H9 (cell line): ENCODE data around the gene PTPRN2. TPM values are rescaled to one million over a fixed set of nuclear protein-coding genes. Genes with fewer than 3 reads are reported as not detected.

Source experiments
- DNase-seq: peaks from one replicate; pipeline ENCODE4 v3.0.0-alpha.2; 2017
- H2AFZ ChIP-seq: one replicate; pipeline ENCODE4 v1.6.1; 2013; ENCODE audit warnings: mild to moderate bottlenecking, low read length, control low read depth, moderate library complexity
- H2AK5ac ChIP-seq: 2 replicates; pipeline ENCODE4 v1.6.1; 2013; ENCODE audit warnings: low read length, control low read depth, mixed read lengths; ENCODE audit not compliant: insufficient read length
- H2BK120ac ChIP-seq: one replicate; pipeline ENCODE4 v1.6.1; 2013; ENCODE audit warnings: low read depth, mild to moderate bottlenecking, low read length, control low read depth, inconsistent platforms; ENCODE audit not compliant: poor library complexity, severe bottlenecking
- H2BK12ac ChIP-seq: 2 replicates; pipeline ENCODE4 v1.6.1; 2013; ENCODE audit warnings: low read length, control low read depth, mixed read lengths, low read depth; ENCODE audit not compliant: insufficient read length
- H2BK15ac ChIP-seq: 2 replicates; pipeline ENCODE4 v1.6.1; 2013; ENCODE audit warnings: low read depth, low read length, control low read depth
- H2BK20ac ChIP-seq: one replicate; pipeline ENCODE4 v1.6.1; 2013; ENCODE audit warnings: low read depth, mild to moderate bottlenecking, low read length, control low read depth, inconsistent platforms; ENCODE audit not compliant: poor library complexity, severe bottlenecking
- H2BK5ac ChIP-seq: 2 replicates; pipeline ENCODE4 v1.6.1; 2013; ENCODE audit warnings: low read length, control low read depth, mixed read lengths; ENCODE audit not compliant: insufficient read length
- H3K14ac ChIP-seq: 2 replicates; pipeline ENCODE4 v1.6.1; 2013; ENCODE audit warnings: low read length, control low read depth; ENCODE audit not compliant: insufficient read depth
- H3K18ac ChIP-seq: 2 replicates; pipeline ENCODE4 v1.6.1; 2013; ENCODE audit warnings: low read depth, mild to moderate bottlenecking, mixed read lengths, low read length, control low read depth; ENCODE audit not compliant: insufficient read length
- H3K23ac ChIP-seq: 2 replicates; pipeline ENCODE4 v1.6.1; 2013; ENCODE audit warnings: low read length, control low read depth, mixed read lengths, low read depth; ENCODE audit not compliant: insufficient read length
- H3K23me2 ChIP-seq: 2 replicates; pipeline ENCODE4 v1.6.1; 2013; ENCODE audit warnings: low read depth, mild to moderate bottlenecking, mixed read lengths, low read length, control low read depth; ENCODE audit not compliant: insufficient read length, poor library complexity, severe bottlenecking
- H3K27ac ChIP-seq: 2 replicates; pipeline ENCODE4 v1.5.1; 2013; ENCODE audit warnings: low read length, control low read depth, mixed read lengths, low read depth; ENCODE audit not compliant: insufficient read length
- H3K27me3 ChIP-seq: 2 replicates; pipeline ENCODE4 v1.6.1; 2013; ENCODE audit warnings: low read length, control low read depth, inconsistent platforms; ENCODE audit not compliant: insufficient read depth
- H3K4ac ChIP-seq: 2 replicates; pipeline ENCODE4 v1.6.1; 2013; ENCODE audit warnings: low read depth, mild to moderate bottlenecking, control low read depth, inconsistent platforms, low read length, moderate library complexity
- H3K4me1 ChIP-seq: 2 replicates; pipeline ENCODE4 v1.6.1; 2013; ENCODE audit warnings: low read length, control low read depth, inconsistent platforms; ENCODE audit not compliant: insufficient read depth
- H3K4me2 ChIP-seq: 2 replicates; pipeline ENCODE4 v1.6.1; 2013; ENCODE audit warnings: low read length, control low read depth, mixed read lengths; ENCODE audit not compliant: insufficient read length, insufficient read depth
- H3K56ac ChIP-seq: 2 replicates; pipeline ENCODE4 v1.6.1; 2013; ENCODE audit warnings: low read depth, mild to moderate bottlenecking, mixed read lengths, low read length, control low read depth; ENCODE audit not compliant: insufficient read length
- H3K79me1 ChIP-seq: 2 replicates; pipeline ENCODE4 v1.6.1; 2013; ENCODE audit warnings: low read depth, mild to moderate bottlenecking, moderate library complexity, low read length, control low read depth, inconsistent platforms; ENCODE audit not compliant: insufficient read depth, poor library complexity, severe bottlenecking
- H3K79me2 ChIP-seq: 2 replicates; pipeline ENCODE4 v1.6.1; 2013; ENCODE audit warnings: low read length, control low read depth, inconsistent platforms; ENCODE audit not compliant: insufficient read depth
- H3K9ac ChIP-seq: 2 replicates; pipeline ENCODE4 v1.6.1; 2013; ENCODE audit warnings: low read length, control low read depth, mixed read lengths; ENCODE audit not compliant: insufficient read length; ENCODE audit errors: extremely low read depth
- H3K9me3 ChIP-seq: one replicate; pipeline ENCODE4 v1.6.1; 2013; ENCODE audit warnings: low read depth, low read length, inconsistent platforms; ENCODE audit not compliant: control insufficient read depth
- H3T11ph ChIP-seq: one replicate; pipeline ENCODE4 v1.6.1; 2013; ENCODE audit warnings: mild to moderate bottlenecking, low read length, control low read depth, inconsistent platforms
- H4K20me1 ChIP-seq: one replicate; pipeline ENCODE4 v1.6.1; 2013; ENCODE audit not compliant: control insufficient read depth, insufficient read length, insufficient read depth
- H4K5ac ChIP-seq: 2 replicates; pipeline ENCODE4 v1.6.1; 2013; ENCODE audit warnings: low read depth, mild to moderate bottlenecking, mixed read lengths, low read length, control low read depth; ENCODE audit not compliant: insufficient read length
- H4K8ac ChIP-seq: replicated peaks from 2 replicates; pipeline ENCODE4 v1.6.1; 2013; ENCODE audit warnings: low read length, control low read depth, mixed read lengths, low read depth; ENCODE audit not compliant: insufficient read length
- H4K91ac ChIP-seq: 2 replicates; pipeline ENCODE4 v1.6.1; 2013; ENCODE audit warnings: low read depth, mild to moderate bottlenecking, moderate library complexity, mixed read lengths, low read length, control low read depth; ENCODE audit not compliant: insufficient read length
- H3K27ac Mint-ChIP-seq, 3 experiments: 2 replicates in 2 of 3; 3 replicates in 1 of 3; pipeline ENCODE4 v1.8.0; 2020 to 2021; ENCODE audit warnings: mixed read lengths in 3 of 3, mild to moderate bottlenecking in 1 of 3, moderate library complexity in 1 of 3
- H3K27me3 Mint-ChIP-seq: 2 replicates; pipeline ENCODE4 v1.8.0; 2021; ENCODE audit warnings: low read depth, mild to moderate bottlenecking, moderate library complexity, mixed read lengths
- H3K36me3 Mint-ChIP-seq, 3 experiments: 2 replicates in 2 of 3; 3 replicates in 1 of 3; pipeline ENCODE4 v1.8.0; 2020 to 2021; ENCODE audit warnings: low read depth in 3 of 3, mixed read lengths in 3 of 3; ENCODE audit not compliant: insufficient read depth in 1 of 3
- H3K4me1 Mint-ChIP-seq, 2 experiments: 2 replicates each; pipeline ENCODE4 v1.8.0; 2020; ENCODE audit warnings: mixed read lengths in 2 of 2
- H3K4me3 Mint-ChIP-seq, 2 experiments: 2 replicates in 1 of 2; 3 replicates in 1 of 2; pipeline ENCODE4 v1.8.0; 2020 to 2021; ENCODE audit warnings: mild to moderate bottlenecking in 2 of 2, mixed read lengths in 2 of 2, moderate library complexity in 1 of 2
- H3K9me3 Mint-ChIP-seq, 2 experiments: 2 replicates in 1 of 2; 3 replicates in 1 of 2; pipeline ENCODE4 v1.8.0; 2020; ENCODE audit warnings: mild to moderate bottlenecking in 2 of 2, mixed read lengths in 2 of 2, moderate library complexity in 1 of 2
- CTCF ChIP-seq: fragments of 200-600 bp; sonication (generic); conservative IDR thresholded peaks from 3 replicates; pipeline ENCODE4 v1.8.0; 2021; ENCODE audit warnings: antibody characterized with exemption, mild to moderate bottlenecking
- WGBS: extraction: QIAGEN DNeasy Blood & Tissue Kit; methylation state at CpG from one replicate; pipeline ENCODE4 v1.1.7; 2013; ENCODE audit warnings: missing lambda C conversion rate, low lambda C conversion rate, mixed read lengths; ENCODE audit not compliant: insufficient read length; ENCODE audit errors: extremely low coverage; 5-methylcytosine and 5-hydroxymethylcytosine counted together
- total RNA-seq: library from RNA; stranded (reverse); gene quantifications from 2 replicates; pipeline ENCODE4 v1.2.1, GENCODE V29; 2021

PTPRN2 gene
- total RNA-seq, 1 experiment from 2014 or later, result 5.2 TPM

GRCh38 chr7:158125721-158126120 lies 461.9 kb downstream of the PTPRN2 start:
- no peak overlapping the region for H3K9ac ChIP-seq
- H3K27ac Mint-ChIP-seq, result no peak overlapping the region
- no peak for TF ChIP-seq CTCF
- no peak overlapping the region for H3K56ac ChIP-seq
- WGBS, result no CpG with 5 or more reads among the region's 22 CpGs
- H3K9me3 ChIP-seq, result no peaks in the 10 kb centered on the region
- H3K79me2 ChIP-seq, result no peaks in the 10 kb centered on the region
- H3K27me3 ChIP-seq, result no peaks in the 10 kb centered on the region
- no peak overlapping the region for H3K18ac ChIP-seq
- no peak overlapping the region for H2BK20ac ChIP-seq
- H2BK120ac ChIP-seq, result no peak overlapping the region
- no peak overlapping the region for H2BK5ac ChIP-seq
- H3K23ac ChIP-seq, result no peak overlapping the region
- H4K91ac ChIP-seq, result no peak overlapping the region
- H3K36me3 Mint-ChIP-seq, result peaks cover 0 to 5% (median 3%) of the 10 kb centered on the region in 3 experiments; a peak in 3 of 7 replicates
- H3K27ac ChIP-seq, result no peak overlapping the region
- H3K79me1 ChIP-seq, result no peaks in the 10 kb centered on the region
- no peaks in the 10 kb centered on the region; a peak in 1 of 4 replicates for H3K4me1 Mint-ChIP-seq
- no peaks in the 10 kb centered on the region; the same call in 1 of the 2 replicates for H3K27me3 Mint-ChIP-seq
- no peaks in the 10 kb centered on the region for H4K20me1 ChIP-seq
- H3K4ac ChIP-seq, result no peak overlapping the region
- H3K4me3 Mint-ChIP-seq, result no peak overlapping the region
- no peak overlapping the region for H3K4me2 ChIP-seq
- peaks cover 16 to 18% of the 10 kb centered on the region in 2 experiments; a peak in 4 of 5 replicates for H3K9me3 Mint-ChIP-seq
- DNase-seq, result no peak
- H2AFZ ChIP-seq, result no peak overlapping the region
- no peak overlapping the region for H2BK12ac ChIP-seq
- H2AK5ac ChIP-seq, result no peak overlapping the region
- H4K8ac ChIP-seq, result no peak overlapping the region
- H3T11ph ChIP-seq, result no peak overlapping the region
- H3K23me2 ChIP-seq, result peaks cover 3% of the 10 kb centered on the region
- H3K14ac ChIP-seq, result no peak overlapping the region
- H4K5ac ChIP-seq, result no peak overlapping the region
- no peak overlapping the region for H2BK15ac ChIP-seq
- no peaks in the 10 kb centered on the region for H3K4me1 ChIP-seq
